IMR-90 (cell line): ENCODE measurements around the gene TTC7B. TPM values are rescaled to one million over a fixed set of nuclear protein-coding genes. Genes with fewer than 3 reads are reported as not detected.

ENCODE experiments used
- ATAC-seq: fragments of 200-7000 bp; cut with Tn5 transposase; 2 replicates; pipeline ENCODE4 v1.9.1; 2020; ENCODE audit warnings: low read depth, mild to moderate bottlenecking, moderate library complexity
- BruUV-seq: library from RNA; stranded (reverse); fragments of 400-500 nt; replicated peaks from 2 replicates; lab custom pipeline; 2021; lab: Mats Ljungman, UMichigan
- CTCF ChIA-PET: fragments of 300-600 bp; formaldehyde crosslinking; extraction: SDS; loops from one replicate; lab custom pipeline; 2021; ENCODE audit warnings: antibody characterized with exemption; lab: Yijun Ruan, JAX
- POLR2A ChIA-PET: fragments of 300-600 bp; sonication (Branson Sonifier 250); formaldehyde crosslinking; loops from one replicate; lab custom pipeline; 2022; ENCODE audit warnings: antibody characterized with exemption; ENCODE audit not compliant: unreplicated experiment; lab: Charles Lee
- DNase-seq: peaks from one replicate; pipeline ENCODE4 v3.0.0; 2013
- H2AFZ ChIP-seq: replicated peaks from 2 replicates; pipeline ENCODE3; 2013; ENCODE audit warnings: low read length, mild to moderate bottlenecking; ENCODE audit not compliant: poor library complexity
- H2AK5ac ChIP-seq: 2 replicates; pipeline ENCODE4 v1.6.1; 2013; ENCODE audit warnings: low read depth, low read length, inconsistent platforms
- H2AK9ac ChIP-seq: replicated peaks from 2 replicates; pipeline ENCODE3; 2013; ENCODE audit warnings: mild to moderate bottlenecking, low read depth, low read length, moderate library complexity; ENCODE audit not compliant: poor library complexity
- H2BK120ac ChIP-seq: 2 replicates; pipeline ENCODE4 v1.6.1; 2013; ENCODE audit warnings: low read depth, low read length, inconsistent platforms
- H2BK15ac ChIP-seq: 3 replicates; pipeline ENCODE4 v1.6.1; 2013; ENCODE audit warnings: low read depth, low read length, inconsistent platforms
- H2BK20ac ChIP-seq: 2 replicates; pipeline ENCODE4 v1.6.1; 2013; ENCODE audit warnings: low read depth, mild to moderate bottlenecking, inconsistent platforms, low read length, moderate library complexity
- H2BK5ac ChIP-seq: 2 replicates; pipeline ENCODE4 v1.6.1; 2013; ENCODE audit warnings: mild to moderate bottlenecking, low read depth, low read length, inconsistent platforms; ENCODE audit not compliant: poor library complexity, severe bottlenecking
- H3K14ac ChIP-seq: replicated peaks from 2 replicates; pipeline ENCODE4 v1.6.1; 2013; ENCODE audit warnings: low read depth, low read length, inconsistent platforms
- H3K18ac ChIP-seq: 2 replicates; pipeline ENCODE4 v1.6.1; 2013; ENCODE audit warnings: low read depth, low read length, control low read depth
- H3K23ac ChIP-seq: 2 replicates; pipeline ENCODE4 v1.6.1; 2013; ENCODE audit warnings: low read depth, low read length, inconsistent platforms
- H3K27ac ChIP-seq: 2 replicates; pipeline ENCODE4 v1.5.1; 2013; ENCODE audit warnings: mild to moderate bottlenecking, control low read depth, low read length; ENCODE audit not compliant: insufficient read depth
- H3K27me3 ChIP-seq: 2 replicates; pipeline ENCODE4 v1.6.1; 2013; ENCODE audit warnings: low read length; ENCODE audit not compliant: control insufficient read depth, insufficient read depth
- H3K36me3 ChIP-seq: 2 replicates; pipeline ENCODE4 v1.6.1; 2013; ENCODE audit warnings: low read length, mixed read lengths; ENCODE audit not compliant: control insufficient read depth, insufficient read depth
- H3K4ac ChIP-seq: 2 replicates; pipeline ENCODE4 v1.6.1; 2013; ENCODE audit warnings: low read depth, low read length, inconsistent platforms
- H3K4me1 ChIP-seq: 2 replicates; pipeline ENCODE4 v1.6.1; 2013; ENCODE audit warnings: low read length, mixed read lengths; ENCODE audit not compliant: control insufficient read depth, insufficient read depth
- H3K4me2 ChIP-seq: 2 replicates; pipeline ENCODE4 v1.6.1; 2013; ENCODE audit warnings: low read depth, mild to moderate bottlenecking, control low read depth, low read length, moderate library complexity
- H3K4me3 ChIP-seq: 2 replicates; pipeline ENCODE4 v1.5.1; 2013; ENCODE audit warnings: low read depth, mild to moderate bottlenecking, control low read depth, low read length, moderate library complexity; ENCODE audit not compliant: insufficient read depth
- H3K56ac ChIP-seq: 2 replicates; pipeline ENCODE4 v1.6.1; 2013; ENCODE audit warnings: low read length, inconsistent platforms; ENCODE audit not compliant: insufficient read depth; ENCODE audit errors: extremely low read depth
- H3K79me1 ChIP-seq, 2 experiments: 2 replicates each; pipeline ENCODE4 v1.6.1; 2013; ENCODE audit warnings: low read length in 2 of 2, inconsistent platforms in 1 of 2, low read depth in 1 of 2
- H3K9ac ChIP-seq: 2 replicates; pipeline ENCODE4 v1.6.1; 2013; ENCODE audit warnings: low read depth, low read length, control low read depth
- H3K9me1 ChIP-seq: 2 replicates; pipeline ENCODE4 v1.6.1; 2013; ENCODE audit warnings: low read length, inconsistent platforms; ENCODE audit not compliant: insufficient read depth
- H3K9me3 ChIP-seq: 2 replicates; pipeline ENCODE4 v1.6.1; 2013; ENCODE audit warnings: low read length; ENCODE audit not compliant: control insufficient read depth, insufficient read depth
- H4K20me1 ChIP-seq: 2 replicates; pipeline ENCODE4 v1.6.1; 2013; ENCODE audit warnings: low read length, inconsistent platforms; ENCODE audit not compliant: insufficient read depth
- H4K5ac ChIP-seq: 2 replicates; pipeline ENCODE4 v1.6.1; 2013; ENCODE audit warnings: mild to moderate bottlenecking, low read depth, low read length, control low read depth
- H4K8ac ChIP-seq, 2 experiments: 2 replicates each; pipeline ENCODE4 v1.6.1; 2013; ENCODE audit warnings: low read depth in 2 of 2, low read length in 2 of 2, control low read depth in 1 of 2, inconsistent platforms in 1 of 2
- H4K91ac ChIP-seq: 2 replicates; pipeline ENCODE4 v1.6.1; 2013; ENCODE audit warnings: low read depth, low read length, inconsistent platforms; ENCODE audit not compliant: insufficient read depth
- CEBPB ChIP-seq: IDR thresholded peaks from 2 replicates; pipeline ENCODE4 v1.6.1; 2012; ENCODE audit warnings: low read depth, low read length, improper control_type of control experiment
- CTCF ChIP-seq: conservative IDR thresholded peaks from 2 replicates; pipeline ENCODE4 v1.5.1; 2012; ENCODE audit warnings: mild to moderate bottlenecking, low read depth, low read length, improper control_type of control experiment
- WGBS, 2 experiments: methylation state at CpG; one replicate each; pipeline versions ENCODE4 v1.1.5 to v1.1.7; 2013; ENCODE audit warnings: missing lambda C conversion rate in 2 of 2; ENCODE audit not compliant: insufficient read length in 1 of 2; ENCODE audit errors: extremely low coverage in 2 of 2; 5-methylcytosine and 5-hydroxymethylcytosine counted together
- dilution Hi-C: fragments of 300-500 bp; cut with HindIII; formaldehyde crosslinking; loops from one replicate; pipeline ENCODE4 v1.14.3; 2018; ENCODE audit warnings: low sequenced_read_pairs; ENCODE audit not compliant: unreplicated experiment
- in situ Hi-C: fragments of 300-500 bp; cut with MboI; formaldehyde crosslinking; loops from 3 replicates; pipeline ENCODE4 v1.14.3; 2019; ENCODE audit warnings: low sequenced_read_pairs, inconsistent platforms, mixed read lengths
- intact Hi-C: fragments of 100-400 bp; cut with micrococcal nuclease; formaldehyde crosslinking; loops from 2 replicates; pipeline ENCODE4 v1.10.0; 2022
- polyA plus RNA-seq, 3 experiments: library from polyadenylated mRNA; depleted of rRNA; stranded (reverse); fragments of >200 nt; gene quantifications; 2 replicates each; pipeline ENCODE4 v1.2.3, GENCODE V29; 2012; ENCODE audit warnings: low replicate concordance in 1 of 3
- total RNA-seq: library from RNA; depleted of rRNA; stranded (reverse); fragments of >200 nt; gene quantifications from 2 replicates; pipeline ENCODE4 v1.2.3, GENCODE V29; 2012

The TTC7B gene
- total and polyA plus RNA-seq, 2 of the 4 experiments (the other 2 are of a cell fraction) = 18.1 to 35.3 TPM

GRCh38 chr14:90644882-90645281, 171.3 kb downstream of the TTC7B start:
- ATAC-seq = peak; percentile 65

More at GRCh38 chr14:90644882-90645281, 171.3 kb downstream of the TTC7B start:
- 50% methylated on average over 4 of the region's 4 CpGs; no CpG with 5 or more reads in 1 of the 2 experiments for WGBS, 2 experiments
- Histone ChIP-seq H3K56ac (no peak overlapping the region), H2BK5ac (peak overlapping the region; percentile 49), H2AK5ac (no peak overlapping the region), H3K27me3 (no peaks in the 10 kb centered on the region), H3K9ac (no peak overlapping the region), H3K23ac (no peak overlapping the region), H3K4me3 (no peak overlapping the region), H3K9me3 (no peaks in the 10 kb centered on the region), H4K8ac (peak overlapping the region in 1 of 2 experiments; percentile 51; a peak in 1 of 4 replicates), H3K27ac (peak overlapping the region; percentile 53; the same call in 1 of the 2 replicates), H2AK9ac (no peak overlapping the region), H4K91ac (0 out of 2 replicates have a peak overlapping the region, but pooled peaks have one; percentile 33), H3K4me1 (peaks cover 18% of the 10 kb centered on the region), H2BK15ac (no peak overlapping the region), H2BK120ac (peak overlapping the region; percentile 28; the same call in 1 of the 2 replicates), H3K36me3 (peaks cover 9% of the 10 kb centered on the region), H4K20me1 (peaks cover 3% of the 10 kb centered on the region; the same call in 1 of the 2 replicates), H3K14ac (peak overlapping the region; percentile 50; the same call in 1 of the 2 replicates), H3K4me2 (peak overlapping the region; percentile 14; the same call in 1 of the 2 replicates), H3K4ac (peak overlapping the region; percentile 46; the same call in 1 of the 2 replicates), H3K79me1 (no peaks in the 10 kb centered on the region), H3K9me1 (peaks cover 26% of the 10 kb centered on the region), H2AFZ (no peak overlapping the region), H2BK20ac (peak overlapping the region; percentile 66; the same call in 1 of the 2 replicates), H3K18ac (0 out of 2 replicates have a peak overlapping the region, but pooled peaks have one; percentile 40), H4K5ac (peak overlapping the region; percentile 24; the same call in 1 of the 2 replicates)
- no TSS peak for BruUV-seq
- peak; percentile 80 for DNase-seq
- dilution Hi-C loops = no loop called here
- ChIA-PET POLR2A (no interaction called here), CTCF (interaction anchor here (1.1 kb wide), 1 partner anchor 258 kb away, joined by 4 read pairs; no protein-coding TSS in a partner anchor)
- TF ChIP-seq CTCF (no peak), CEBPB (peak; percentile 94)
- in situ Hi-C loops = no loop called here
- intact Hi-C loops = no loop called here
